Measurements from ENCODE around the gene CBLB. TPM values are rescaled to one million over a fixed set of nuclear protein-coding genes. Genes with fewer than 3 reads are reported as not detected.

Gene CBLB
- total RNA-seq (2012; rRNA removed) (20.1 and 28.6 TPM in 2 replicates), polyA plus RNA-seq (2012; rRNA removed) (10.1 and 10.2 TPM in 2 replicates), Bru-seq, nascent RNA (percentile 83 among the genes with signal in this experiment), BruChase-seq, experiment 1, labeled RNA remaining after a 6-hour chase (percentile 51 among the genes with signal in this experiment), BruChase-seq, experiment 2, labeled RNA remaining after a 2-hour chase (percentile 71 among the genes with signal in this experiment)
- 2.7 and 5.9 TPM in 2 replicates for polyA plus RNA-seq (2012; cell fraction: cytosol; rRNA removed)
- polyA plus RNA-seq (2012; cell fraction: nucleus; rRNA removed; ENCODE audit: low replicate concordance), result 7.1 and 45.1 TPM in 2 replicates
- long read RNA-seq, partial matches to known transcripts, result 2 of 5 reads
- long read RNA-seq, other reads (novel, unspliced or antisense), result 3 of 5 reads

DNA sequence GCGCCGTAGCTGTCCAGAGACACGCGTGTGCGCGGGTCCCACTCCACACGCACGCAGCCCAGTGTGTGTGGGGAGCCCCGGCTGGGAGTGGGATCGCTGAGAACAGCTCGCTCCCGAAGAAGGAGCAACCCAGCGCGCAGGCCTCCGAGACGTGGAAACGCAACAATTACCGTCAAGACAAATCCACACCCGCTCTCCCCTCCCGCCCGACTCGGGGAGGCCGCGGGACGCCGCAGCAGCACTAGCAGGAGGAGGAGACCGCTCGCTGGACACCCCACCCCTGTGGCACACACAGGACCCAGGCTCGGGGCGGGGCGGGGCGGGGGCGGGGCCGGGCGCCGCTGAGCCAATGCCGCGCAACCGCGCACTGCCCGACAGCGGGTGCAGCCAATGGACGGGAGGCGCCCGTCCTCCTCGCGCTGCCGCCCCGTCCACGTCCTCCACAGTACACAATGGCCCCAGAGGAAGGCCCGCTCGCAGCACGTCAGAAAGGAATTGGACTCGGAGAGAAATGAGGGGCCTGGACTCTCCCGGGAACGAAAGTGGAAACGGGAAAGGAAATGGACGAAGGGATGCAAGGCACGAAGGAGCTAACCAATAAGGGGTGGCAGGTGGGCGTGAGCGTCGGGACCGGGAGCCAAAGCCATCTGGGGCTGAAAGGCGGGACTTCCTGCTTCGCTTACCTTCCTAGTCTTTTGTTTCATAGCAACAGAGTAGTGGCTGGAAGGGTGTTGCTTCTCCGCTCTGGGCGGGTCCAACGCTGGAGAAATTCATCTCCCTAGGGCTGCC lies at the start of gene CBLB:
Gene CBLB, minus strand, starts transcription at position 271 of the 789 bp plus-strand sequence. CDS start 1,435 bp downstream, outside the sequence.
- peak within 1 kb of the TSS; percentile 99 for H3K14ac ChIP-seq (replicated peaks; ENCODE audit: low read depth, low read length)
- H2AK9ac ChIP-seq (replicated peaks; ENCODE audit: low read depth, low read length, poor library complexity), result peak within 1 kb of the TSS; percentile 95
- peak within 1 kb of the TSS; percentile 86 for H3K56ac ChIP-seq (ENCODE audit: extremely low read depth, insufficient read depth, low read length)
- in situ Hi-C loops (cut with MboI; ENCODE audit: low sequenced_read_pairs) (no loop called here), dilution Hi-C loops (cut with HindIII; ENCODE audit: low sequenced_read_pairs, unreplicated experiment) (no loop called here), intact Hi-C loops (cut with micrococcal nuclease) (loop anchor here (1.0 to 10.0 kb wide), 9 partner anchors 136 to 1196 kb away; no protein-coding TSS in a partner anchor)
- H2AK5ac ChIP-seq (ENCODE audit: low read depth, low read length), result peak within 1 kb of the TSS; percentile 53; the same call in 1 of the 2 replicates
- H2AFZ ChIP-seq (replicated peaks; ENCODE audit: low read length, poor library complexity), result peak within 1 kb of the TSS; percentile 98
- peak within 1 kb of the TSS; percentile 94 for H2BK5ac ChIP-seq (ENCODE audit: low read depth, low read length, poor library complexity, severe bottlenecking)
- H3K4me2 ChIP-seq (ENCODE audit: low read depth, low read length), result peak within 1 kb of the TSS; percentile 83
- H3K9ac ChIP-seq (ENCODE audit: low read depth, low read length), result peak within 1 kb of the TSS; percentile 84
- peak within 1 kb of the TSS; percentile 99 for H3K23ac ChIP-seq (ENCODE audit: low read depth, low read length)
- no peaks in the 10 kb centered on the region for H3K9me3 ChIP-seq (ENCODE audit: control insufficient read depth, insufficient read depth, low read length)
- CTCF ChIA-PET, result no interaction called here
- POLR2A ChIA-PET (ENCODE audit: unreplicated experiment), result no interaction called here
- H2BK20ac ChIP-seq (ENCODE audit: low read depth, low read length), result peak within 1 kb of the TSS; percentile 74
- no peaks in the 10 kb centered on the region; the same call in 1 of the 2 replicates for H3K36me3 ChIP-seq (ENCODE audit: control insufficient read depth, insufficient read depth, low read length)
- H3K9me1 ChIP-seq (ENCODE audit: insufficient read depth, low read length), result no peaks in the 10 kb centered on the region
- ATAC-seq (ENCODE audit: low read depth) (peak; percentile 96), DNase-seq (peak; percentile 97)
- H2BK120ac ChIP-seq (ENCODE audit: low read depth, low read length), result peak within 1 kb of the TSS; percentile 93
- peak within 1 kb of the TSS; percentile 82 for H4K91ac ChIP-seq (ENCODE audit: insufficient read depth, low read depth, low read length)
- H3K27me3 ChIP-seq (ENCODE audit: control insufficient read depth, insufficient read depth, low read length), result no peaks in the 10 kb centered on the region
- peak within 1 kb of the TSS; percentile 51 to 87; a peak in 3 of 4 replicates for H4K8ac ChIP-seq (ENCODE audit: low read depth in 2 of 2, low read length in 2 of 2)
- H3K4me1 ChIP-seq (ENCODE audit: control insufficient read depth, insufficient read depth, low read length), result peaks cover 2% of the 10 kb centered on the region; the same call in 1 of the 2 replicates
- H3K79me1 ChIP-seq (ENCODE audit: low read depth in 1 of 2, low read length in 2 of 2), result peaks cover 6 to 37% of the 10 kb centered on the region in 2 experiments
- 0 out of 2 replicates have a peak, but pooled peaks cover 2% of the 10 kb centered on the region for H4K20me1 ChIP-seq (ENCODE audit: insufficient read depth, low read length)
- no TSS peak for BruUV-seq (replicated peaks)
- peak within 1 kb of the TSS; percentile 92 for H3K27ac ChIP-seq (ENCODE audit: insufficient read depth, low read length)
- peak within 1 kb of the TSS; percentile 78 for H3K4me3 ChIP-seq (ENCODE audit: insufficient read depth, low read depth, low read length)
- H3K4ac ChIP-seq (ENCODE audit: low read depth, low read length), result peak within 1 kb of the TSS; percentile 92
- peak within 1 kb of the TSS; percentile 87 for H4K5ac ChIP-seq (ENCODE audit: low read depth, low read length)
- peak within 1 kb of the TSS; percentile 92 for H3K18ac ChIP-seq (ENCODE audit: low read depth, low read length)
- peak within 1 kb of the TSS; percentile 79; the same call in 2 of the 3 replicates for H2BK15ac ChIP-seq (ENCODE audit: low read depth, low read length)
- 0% methylated on average over 7 of the region's 68 CpGs; no CpG with 5 or more reads in 1 of the 2 experiments for WGBS, 2 experiments (ENCODE audit: extremely low coverage in 2 of 2, insufficient read length in 1 of 2)
- no peak for TF ChIP-seq NFE2L2 (IDR thresholded peaks at IDR 0.05; ENCODE audit: low read depth, low read length)
- TF ChIP-seq, protein P1, sequence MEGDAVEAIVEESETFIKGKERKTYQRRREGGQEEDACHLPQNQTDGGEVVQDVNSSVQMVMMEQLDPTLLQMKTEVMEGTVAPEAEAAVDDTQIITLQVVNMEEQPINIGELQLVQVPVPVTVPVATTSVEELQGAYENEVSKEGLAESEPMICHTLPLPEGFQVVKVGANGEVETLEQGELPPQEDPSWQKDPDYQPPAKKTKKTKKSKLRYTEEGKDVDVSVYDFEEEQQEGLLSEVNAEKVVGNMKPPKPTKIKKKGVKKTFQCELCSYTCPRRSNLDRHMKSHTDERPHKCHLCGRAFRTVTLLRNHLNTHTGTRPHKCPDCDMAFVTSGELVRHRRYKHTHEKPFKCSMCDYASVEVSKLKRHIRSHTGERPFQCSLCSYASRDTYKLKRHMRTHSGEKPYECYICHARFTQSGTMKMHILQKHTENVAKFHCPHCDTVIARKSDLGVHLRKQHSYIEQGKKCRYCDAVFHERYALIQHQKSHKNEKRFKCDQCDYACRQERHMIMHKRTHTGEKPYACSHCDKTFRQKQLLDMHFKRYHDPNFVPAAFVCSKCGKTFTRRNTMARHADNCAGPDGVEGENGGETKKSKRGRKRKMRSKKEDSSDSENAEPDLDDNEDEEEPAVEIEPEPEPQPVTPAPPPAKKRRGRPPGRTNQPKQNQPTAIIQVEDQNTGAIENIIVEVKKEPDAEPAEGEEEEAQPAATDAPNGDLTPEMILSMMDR (conservative IDR thresholded peaks at IDR 0.05; ENCODE audit: low read depth, low read length), result no peak
- peak; percentile 20 for TF ChIP-seq RCOR1 (IDR thresholded peaks at IDR 0.05; ENCODE audit: insufficient replicate concordance, low read length)
- TF ChIP-seq RFX5 (IDR thresholded peaks at IDR 0.05; ENCODE audit: low read depth, low read length), result 0 out of 2 replicates have a peak, but pooled peaks have one; percentile 42
- peak; percentile 72; the same call in 1 of the 2 replicates for TF ChIP-seq MXI1 (IDR thresholded peaks at IDR 0.05; ENCODE audit: borderline replicate concordance, low read depth, low read length)
- TF ChIP-seq SMC3 (IDR thresholded peaks at IDR 0.05; ENCODE audit: low read depth, low read length), result 0 out of 2 replicates have a peak, but pooled peaks have one; percentile 2
- no peak for TF ChIP-seq CHD1 (IDR thresholded peaks at IDR 0.05; ENCODE audit: low read depth, low read length)
- no peak for TF ChIP-seq MAFK (IDR thresholded peaks at IDR 0.05; ENCODE audit: low read depth, low read length)
- TF ChIP-seq CEBPB (IDR thresholded peaks at IDR 0.05; ENCODE audit: low read depth, low read length), result no peak
- TF ChIP-seq POLR2A (IDR thresholded peaks at IDR 0.05; ENCODE audit: low read depth, low read length), result peak; percentile 84
- peak; percentile 52; the same call in 1 of the 2 replicates for TF ChIP-seq MAZ (IDR thresholded peaks at IDR 0.05; ENCODE audit: borderline replicate concordance, low read depth, low read length)
- no peak for TF ChIP-seq BHLHE40 (IDR thresholded peaks at IDR 0.05; ENCODE audit: low read depth, low read length)
- no peak for TF ChIP-seq FOS (IDR thresholded peaks at IDR 0.05; ENCODE audit: low read depth, low read length)
